Occipital lobe (tissue), 1 donor: ENCODE measurements around the gene ITGA3. TPM values are rescaled to one million over a fixed set of nuclear protein-coding genes. Genes with fewer than 3 reads are reported as not detected.

Source experiments
- total RNA-seq: library from RNA; depleted of rRNA; stranded (reverse); fragments of >200 nt; gene quantifications from one replicate; pipeline ENCODE4 v1.2.3, GENCODE V29; 2014

The ITGA3 gene
- total RNA-seq, 1 donor from 2014 or later = 23.2 TPM

Other genes starting within 250 kb of the ITGA3 start
- gene TAC4, start 208.0 kb upstream of the ITGA3 start, total RNA-seq = not detected
- not detected for gene DLX4, start 86.9 kb upstream of the ITGA3 start, total RNA-seq
- not detected for gene DLX3, start 60.9 kb upstream of the ITGA3 start, total RNA-seq
- gene PDK2, start 39.2 kb downstream of the ITGA3 start, total RNA-seq = 9.0 TPM
- 21.5 TPM for gene SAMD14, start 74.0 kb downstream of the ITGA3 start, total RNA-seq
- 69.9 TPM for gene PPP1R9B, start 94.6 kb downstream of the ITGA3 start, total RNA-seq
- gene SGCA, start 109.9 kb downstream of the ITGA3 start, total RNA-seq = not detected
- gene COL1A1, start 145.5 kb downstream of the ITGA3 start, total RNA-seq = 17.6 TPM
- not detected for gene TMEM92, start 218.4 kb downstream of the ITGA3 start, total RNA-seq